ENCODE results near the gene PTPRM. TPM values are rescaled to one million over a fixed set of nuclear protein-coding genes. Genes with fewer than 3 reads are reported as not detected.
A peak's percentile ranks its signal among the peaks of the same experiment; 100 is the strongest.

The PTPRM gene
- total RNA-seq, 1 donor from 2014 or later, result 42.1 TPM

DNA sequence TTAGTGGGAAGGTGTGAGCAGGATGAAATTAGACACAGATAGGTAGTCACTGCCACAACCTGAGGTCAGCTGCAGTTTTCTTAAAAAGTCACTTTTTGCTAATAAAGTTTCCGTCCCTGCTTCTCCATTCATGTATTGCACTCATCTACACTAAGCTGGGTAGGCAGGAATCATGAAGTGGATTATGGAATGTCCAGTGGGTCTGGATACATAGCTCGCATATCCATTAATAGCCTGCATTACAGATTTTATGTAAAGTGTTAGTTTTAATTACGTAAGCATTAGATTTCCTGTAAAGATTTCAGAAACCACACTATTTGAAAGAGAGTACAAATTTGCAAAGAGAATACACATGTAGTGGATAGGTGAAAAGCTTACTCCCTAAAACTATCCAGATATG lies 30.4 kb downstream of the PTPRM start:
- TF ChIP-seq, protein P1, sequence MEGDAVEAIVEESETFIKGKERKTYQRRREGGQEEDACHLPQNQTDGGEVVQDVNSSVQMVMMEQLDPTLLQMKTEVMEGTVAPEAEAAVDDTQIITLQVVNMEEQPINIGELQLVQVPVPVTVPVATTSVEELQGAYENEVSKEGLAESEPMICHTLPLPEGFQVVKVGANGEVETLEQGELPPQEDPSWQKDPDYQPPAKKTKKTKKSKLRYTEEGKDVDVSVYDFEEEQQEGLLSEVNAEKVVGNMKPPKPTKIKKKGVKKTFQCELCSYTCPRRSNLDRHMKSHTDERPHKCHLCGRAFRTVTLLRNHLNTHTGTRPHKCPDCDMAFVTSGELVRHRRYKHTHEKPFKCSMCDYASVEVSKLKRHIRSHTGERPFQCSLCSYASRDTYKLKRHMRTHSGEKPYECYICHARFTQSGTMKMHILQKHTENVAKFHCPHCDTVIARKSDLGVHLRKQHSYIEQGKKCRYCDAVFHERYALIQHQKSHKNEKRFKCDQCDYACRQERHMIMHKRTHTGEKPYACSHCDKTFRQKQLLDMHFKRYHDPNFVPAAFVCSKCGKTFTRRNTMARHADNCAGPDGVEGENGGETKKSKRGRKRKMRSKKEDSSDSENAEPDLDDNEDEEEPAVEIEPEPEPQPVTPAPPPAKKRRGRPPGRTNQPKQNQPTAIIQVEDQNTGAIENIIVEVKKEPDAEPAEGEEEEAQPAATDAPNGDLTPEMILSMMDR (IDR thresholded peaks at IDR 0.05; ENCODE audit: insufficient read depth, low read length, severe bottlenecking), result no peak
- DNase-seq (ENCODE audit: low read depth) (no peak), FAIRE-seq (no peak)
- Histone ChIP-seq H3K36me3 (ENCODE audit: control insufficient read depth, insufficient read depth, low read length) (no peaks in the 10 kb centered on the region), H3K27me3 (ENCODE audit: control insufficient read depth, insufficient read depth, low read length) (no peaks in the 10 kb centered on the region), H3K4me3 (ENCODE audit: low read depth, low read length) (no peak overlapping the region)

DNA sequence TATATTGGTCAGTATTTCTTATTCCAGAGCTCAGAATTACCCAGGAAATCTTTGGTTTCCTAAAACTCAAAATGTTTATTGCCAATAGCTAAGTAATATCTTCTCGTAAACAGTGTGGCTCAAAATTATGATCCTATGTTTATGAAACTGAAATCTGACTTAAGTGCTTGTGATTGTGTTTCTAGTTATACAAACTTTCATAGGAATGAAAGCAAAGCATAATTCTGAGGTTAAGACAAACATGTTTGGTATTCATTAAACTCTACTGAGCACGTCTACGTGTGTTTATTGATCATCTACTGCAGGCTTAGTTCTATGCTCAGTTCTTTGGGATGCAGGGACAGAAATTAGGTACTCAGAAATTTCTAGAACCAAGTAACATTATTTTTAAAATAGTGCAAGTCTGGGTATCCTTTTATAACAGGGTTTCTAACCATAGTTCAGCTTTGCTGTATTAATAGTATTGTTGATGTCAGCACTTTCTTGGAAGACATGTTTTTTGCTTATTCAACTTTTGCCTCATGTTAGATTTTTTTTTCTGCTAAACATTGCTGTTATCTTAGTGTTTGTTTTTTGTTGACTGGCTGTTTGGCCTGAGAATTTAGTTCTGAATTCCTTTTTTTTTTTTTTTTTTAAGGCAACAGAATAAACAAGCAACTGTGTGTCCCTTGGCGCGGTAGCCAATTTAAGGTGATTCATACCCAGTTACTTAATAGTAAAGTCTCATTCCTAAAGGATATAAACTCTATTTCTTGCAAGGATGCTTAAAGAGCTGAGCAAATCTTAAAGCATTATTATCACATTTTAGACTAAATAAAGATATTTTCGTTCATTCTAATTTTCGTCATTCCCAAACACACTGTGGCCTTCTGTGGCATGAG lies 31.3 kb downstream of the PTPRM start:
- no peaks in the 10 kb centered on the region for H3K27me3 ChIP-seq (ENCODE audit: control insufficient read depth, insufficient read depth, low read length)
- TF ChIP-seq, protein P1 (IDR thresholded peaks at IDR 0.05; ENCODE audit: insufficient read depth, low read length, severe bottlenecking), result no peak
- H3K36me3 ChIP-seq (ENCODE audit: control insufficient read depth, insufficient read depth, low read length), result no peaks in the 10 kb centered on the region
- FAIRE-seq (no peak), DNase-seq (ENCODE audit: low read depth) (peak; percentile 24)
- H3K4me3 ChIP-seq (ENCODE audit: low read depth, low read length), result no peak overlapping the region

DNA sequence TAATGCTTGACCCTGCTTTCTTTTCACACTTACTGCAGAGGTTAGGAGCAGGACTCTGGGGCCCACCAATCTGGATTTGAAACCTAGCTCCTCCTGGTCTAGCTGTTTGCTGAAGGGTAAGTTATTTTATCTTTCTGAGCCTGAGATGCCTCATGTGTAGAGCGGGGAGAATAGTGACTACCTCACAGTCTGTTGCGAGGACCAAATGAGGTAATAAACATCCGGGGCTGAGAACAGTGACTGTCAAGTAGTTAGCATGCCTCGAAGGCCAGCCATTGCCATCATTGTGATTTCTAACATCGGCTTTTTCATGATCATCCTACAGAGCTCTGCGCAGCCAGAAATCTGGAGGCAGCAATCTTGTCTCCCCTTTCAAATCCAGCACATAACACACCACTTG lies 32.9 kb downstream of the PTPRM start:
- DNase-seq (ENCODE audit: low read depth) (no peak), FAIRE-seq (no peak)
- H3K27me3 ChIP-seq (ENCODE audit: control insufficient read depth, insufficient read depth, low read length), result no peaks in the 10 kb centered on the region
- TF ChIP-seq, protein P1 (IDR thresholded peaks at IDR 0.05; ENCODE audit: insufficient read depth, low read length, severe bottlenecking), result no peak
- H3K36me3 ChIP-seq (ENCODE audit: control insufficient read depth, insufficient read depth, low read length), result no peaks in the 10 kb centered on the region
- H3K4me3 ChIP-seq (ENCODE audit: low read depth, low read length), result no peak overlapping the region

DNA sequence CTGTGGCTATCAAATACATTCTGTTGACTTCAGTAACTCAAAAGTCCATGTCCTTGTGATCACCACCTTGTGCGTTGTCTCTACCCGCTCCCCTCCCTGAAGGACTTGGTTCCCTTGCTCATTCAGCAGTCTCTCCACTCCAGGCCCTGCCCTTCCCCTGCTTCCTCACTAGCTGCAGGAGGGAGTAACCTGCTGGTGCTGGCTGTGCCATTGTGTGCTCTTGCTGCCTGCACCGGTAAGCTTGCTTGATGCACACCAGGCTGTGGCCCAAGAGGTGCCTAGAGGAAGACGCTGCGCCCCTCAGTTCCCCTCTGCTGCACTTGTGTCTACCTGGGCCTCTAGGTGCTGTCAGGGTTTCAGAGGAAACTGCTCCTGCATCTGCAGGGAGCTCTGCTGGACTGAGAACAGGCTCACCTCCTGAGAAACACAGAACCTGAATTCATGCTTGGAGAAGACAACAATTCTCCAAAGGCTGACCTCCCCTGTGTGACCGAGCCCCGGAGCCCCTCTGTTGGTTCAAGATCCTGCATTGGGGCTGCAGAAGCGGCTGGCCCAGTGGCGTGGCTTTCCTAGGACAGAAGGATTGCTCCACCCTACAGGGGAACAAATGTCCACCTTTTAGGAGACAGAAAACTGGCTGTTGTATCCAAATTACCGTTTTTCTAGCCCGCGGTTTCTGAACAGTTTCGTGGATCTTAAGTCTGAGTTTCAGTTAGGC lies 33.6 kb downstream of the PTPRM start:
- H3K27me3 ChIP-seq (ENCODE audit: control insufficient read depth, insufficient read depth, low read length), result no peaks in the 10 kb centered on the region
- no peak overlapping the region for H3K4me3 ChIP-seq (ENCODE audit: low read depth, low read length)
- FAIRE-seq, result no peak
- TF ChIP-seq, protein P1 (IDR thresholded peaks at IDR 0.05; ENCODE audit: insufficient read depth, low read length, severe bottlenecking), result no peak
- DNase-seq (ENCODE audit: low read depth), result no peak
- H3K36me3 ChIP-seq (ENCODE audit: control insufficient read depth, insufficient read depth, low read length), result no peaks in the 10 kb centered on the region

DNA sequence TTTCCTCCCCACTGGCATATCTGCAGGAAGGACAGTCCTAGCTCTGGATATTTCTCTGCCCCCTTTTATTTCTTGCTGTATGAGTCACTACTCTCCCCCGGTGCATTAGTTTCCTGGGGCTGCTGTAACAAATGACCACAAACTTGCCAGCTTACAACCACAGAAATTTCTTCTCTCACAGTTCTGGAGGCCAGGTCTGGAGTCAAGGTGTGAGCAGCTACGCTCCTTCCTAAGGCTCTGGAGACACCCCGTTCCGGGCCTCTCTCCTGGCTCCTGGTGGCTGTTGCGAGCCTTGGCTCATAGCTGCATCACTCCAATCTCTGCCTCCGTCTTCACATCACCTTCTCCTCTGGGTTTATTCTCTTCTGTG lies 34.1 kb downstream of the PTPRM start:
- H3K36me3 ChIP-seq (ENCODE audit: control insufficient read depth, insufficient read depth, low read length), result no peaks in the 10 kb centered on the region
- DNase-seq (ENCODE audit: low read depth) (peak; percentile 21), FAIRE-seq (no peak)
- no peak overlapping the region for H3K4me3 ChIP-seq (ENCODE audit: low read depth, low read length)
- no peaks in the 10 kb centered on the region for H3K27me3 ChIP-seq (ENCODE audit: control insufficient read depth, insufficient read depth, low read length)
- TF ChIP-seq, protein P1 (IDR thresholded peaks at IDR 0.05; ENCODE audit: insufficient read depth, low read length, severe bottlenecking), result no peak

Data from bronchial epithelial cell (primary cell).